ENCODE results near the gene ZNF165.
A peak's percentile ranks its signal among the peaks of the same experiment; 100 is the strongest.

Gene ZNF165

GRCh38 chr6:28104392-28105244 is 24.2 kb downstream of the ZNF165 start (continued):
- no peak for TF ChIP-seq PRDM2 (tag by site-specific recombination; IDR thresholded peaks at IDR 0.05; ENCODE audit: borderline replicate concordance)
- TF ChIP-seq ZNF555 (tag by site-specific recombination; conservative IDR thresholded peaks at IDR 0.05): no peak
- no peak for TF ChIP-seq HOXA7 (CRISPR knock-in tag; IDR thresholded peaks at IDR 0.05; ENCODE audit: borderline replicate concordance)
- TF ChIP-seq ZBTB44 (tag by site-specific recombination; IDR thresholded peaks at IDR 0.05): no peak
- TF ChIP-seq ZNF501 (tag by site-specific recombination; IDR thresholded peaks at IDR 0.05): peak; percentile 93
- 0 out of 2 replicates have a peak, but pooled peaks have one; percentile 50 for TF ChIP-seq HOXC10 (CRISPR knock-in tag; IDR thresholded peaks at IDR 0.05)
- no peak for TF ChIP-seq PBX3 (CRISPR knock-in tag; IDR thresholded peaks at IDR 0.05)
- TF ChIP-seq ZNF510 (tag by site-specific recombination; IDR thresholded peaks at IDR 0.05; ENCODE audit: insufficient replicate concordance): no peak
- TF ChIP-seq ZNF157 (tag by site-specific recombination; IDR thresholded peaks at IDR 0.05): no peak
- TF ChIP-seq ZNF704 (tag by site-specific recombination; IDR thresholded peaks at IDR 0.05): no peak
- no peak for TF ChIP-seq EGR2 (tag by site-specific recombination; IDR thresholded peaks at IDR 0.05; ENCODE audit: low read depth)
- no peak for TF ChIP-seq ELK4 (IDR thresholded peaks at IDR 0.05; ENCODE audit: borderline replicate concordance, low read depth, low read length)
- no peak for TF ChIP-seq ZNF521 (tag by site-specific recombination; IDR thresholded peaks at IDR 0.05)
- TF ChIP-seq OSR2 (tag by site-specific recombination; IDR thresholded peaks at IDR 0.05): no peak
- TF ChIP-seq ZNF112 (tag by site-specific recombination; IDR thresholded peaks at IDR 0.05): no peak
- no peak for TF ChIP-seq ZNF488 (tag by site-specific recombination; IDR thresholded peaks at IDR 0.05)
- TF ChIP-seq ZNF560 (tag by site-specific recombination; IDR thresholded peaks at IDR 0.05; ENCODE audit: borderline replicate concordance): no peak
- 0 out of 2 replicates have a peak, but pooled peaks have one; percentile 7 for TF ChIP-seq ZNF184 (tag by site-specific recombination; IDR thresholded peaks at IDR 0.05)

All from HEK293 (cell line).